ENCODE results near the gene USP13. TPM values are rescaled to one million over a fixed set of nuclear protein-coding genes. Genes with fewer than 3 reads are reported as not detected.
A peak's percentile ranks its signal among the peaks of the same experiment; 100 is the strongest.

The USP13 gene
- total RNA-seq, 4 donors from 2014 or later, result 1.6 to 12.4 (median 5.7) TPM

- Histone ChIP-seq H3K4me1 (no peaks in the 10 kb centered on the region), H3K27me3 (no peaks in the 10 kb centered on the region), H3K4me3 (no peak overlapping the region), H3K27ac (no peak overlapping the region), H3K9me3 (no peaks in the 10 kb centered on the region), H3K36me3 (no peaks in the 10 kb centered on the region)
- no peak for DNase-seq
- no peak for TF ChIP-seq POLR2A (IDR thresholded peaks at IDR 0.05)
- no peak for TF ChIP-seq CTCF (IDR thresholded peaks at IDR 0.05)
These were observed 156.8 kb downstream of the USP13 start for GRCh38 chr3:179809639-179810038.

- Histone ChIP-seq H3K9me3 (no peaks in the 10 kb centered on the region), H3K4me3 (no peak overlapping the region), H3K4me1 (no peaks in the 10 kb centered on the region), H3K27ac (no peak overlapping the region), H3K36me3 (no peaks in the 10 kb centered on the region), H3K27me3 (no peaks in the 10 kb centered on the region)
- DNase-seq, result no peak
- TF ChIP-seq POLR2A (IDR thresholded peaks at IDR 0.05), result no peak
- peak in 4 of 6 experiments; percentile 22 to 38 (median 29) for TF ChIP-seq CTCF (IDR thresholded peaks at IDR 0.05)
These were observed 158.7 kb downstream of the USP13 start for GRCh38 chr3:179811321-179812095.

DNA sequence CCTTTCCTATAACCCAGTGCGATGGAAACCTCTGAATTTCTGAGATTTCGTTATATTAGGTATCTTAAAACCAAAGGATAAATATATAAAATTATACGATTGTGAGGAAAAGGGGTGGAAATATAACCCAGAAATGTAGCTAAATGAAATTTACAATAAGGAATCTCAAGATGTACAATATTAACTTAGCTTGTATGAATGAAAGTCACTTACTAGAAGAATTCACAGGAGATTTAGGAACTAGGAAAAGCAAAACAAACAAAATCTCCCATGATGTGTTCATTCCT, 159.2 kb downstream of the USP13 start:
- Histone ChIP-seq H3K27ac (no peak overlapping the region), H3K27me3 (no peaks in the 10 kb centered on the region), H3K4me1 (no peaks in the 10 kb centered on the region), H3K4me3 (no peak overlapping the region), H3K9me3 (no peaks in the 10 kb centered on the region), H3K36me3 (no peaks in the 10 kb centered on the region)
- TF ChIP-seq CTCF (IDR thresholded peaks at IDR 0.05) (no peak), POLR2A (IDR thresholded peaks at IDR 0.05) (no peak)
- DNase-seq, result no peak

DNA sequence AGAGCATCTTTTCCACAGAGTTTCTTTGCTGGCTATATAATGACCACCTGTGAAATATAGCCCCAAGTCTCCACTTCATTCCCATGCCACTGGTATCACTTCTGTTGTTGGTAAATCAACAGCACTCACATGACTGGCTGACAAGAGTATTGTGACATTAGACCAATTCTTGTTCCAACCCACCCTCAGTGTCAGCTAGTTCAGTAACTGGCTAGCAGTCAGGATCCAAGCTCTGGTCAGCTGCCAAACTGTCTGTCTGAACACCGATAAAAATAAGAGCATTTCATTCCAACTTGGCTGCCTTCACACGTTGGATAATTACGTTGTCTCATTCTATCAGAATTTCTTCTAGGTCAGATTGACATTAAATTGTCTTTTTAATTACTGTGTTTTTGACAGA, 166.5 kb downstream of the USP13 start:
- Histone ChIP-seq H3K27me3 (no peaks in the 10 kb centered on the region), H3K4me3 (no peak overlapping the region), H3K4me1 (no peaks in the 10 kb centered on the region), H3K27ac (no peak overlapping the region), H3K9me3 (no peaks in the 10 kb centered on the region), H3K36me3 (no peaks in the 10 kb centered on the region)
- TF ChIP-seq CTCF (IDR thresholded peaks at IDR 0.05) (no peak), POLR2A (IDR thresholded peaks at IDR 0.05) (no peak)
- DNase-seq, result no peak

DNA sequence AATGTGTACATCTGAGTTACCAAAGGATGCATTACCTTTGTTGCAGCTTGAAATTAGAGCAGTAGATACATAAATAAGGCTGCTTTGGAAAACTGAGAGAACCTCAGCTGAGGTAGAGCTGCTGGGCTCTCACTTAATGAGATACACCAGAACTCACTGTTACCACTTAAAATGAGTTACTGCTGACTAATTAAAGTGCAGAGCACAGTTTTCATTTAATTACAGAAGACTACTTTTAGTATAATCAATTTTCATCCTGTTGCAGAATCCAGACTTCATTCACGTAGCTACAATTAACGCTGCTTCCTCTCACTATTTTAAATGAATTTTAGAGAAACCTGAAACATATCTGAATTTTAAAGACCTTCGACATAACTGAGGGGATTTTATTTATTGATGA, 169.5 kb downstream of the USP13 start:
- Histone ChIP-seq H3K36me3 (no peaks in the 10 kb centered on the region), H3K4me1 (no peaks in the 10 kb centered on the region), H3K9me3 (no peaks in the 10 kb centered on the region), H3K27ac (no peak overlapping the region), H3K27me3 (no peaks in the 10 kb centered on the region), H3K4me3 (no peak overlapping the region)
- DNase-seq, result no peak
- TF ChIP-seq CTCF (IDR thresholded peaks at IDR 0.05) (no peak), POLR2A (IDR thresholded peaks at IDR 0.05) (no peak)

Data from Peyer's patch (tissue), 4 donors.